ENCODE measurements around the gene KRTAP5-1. TPM values are rescaled to one million over a fixed set of nuclear protein-coding genes. Genes with fewer than 3 reads are reported as not detected.

KRTAP5-1 gene
- total RNA-seq, 2 experiments from 2014 or later, result not detected

DNA sequence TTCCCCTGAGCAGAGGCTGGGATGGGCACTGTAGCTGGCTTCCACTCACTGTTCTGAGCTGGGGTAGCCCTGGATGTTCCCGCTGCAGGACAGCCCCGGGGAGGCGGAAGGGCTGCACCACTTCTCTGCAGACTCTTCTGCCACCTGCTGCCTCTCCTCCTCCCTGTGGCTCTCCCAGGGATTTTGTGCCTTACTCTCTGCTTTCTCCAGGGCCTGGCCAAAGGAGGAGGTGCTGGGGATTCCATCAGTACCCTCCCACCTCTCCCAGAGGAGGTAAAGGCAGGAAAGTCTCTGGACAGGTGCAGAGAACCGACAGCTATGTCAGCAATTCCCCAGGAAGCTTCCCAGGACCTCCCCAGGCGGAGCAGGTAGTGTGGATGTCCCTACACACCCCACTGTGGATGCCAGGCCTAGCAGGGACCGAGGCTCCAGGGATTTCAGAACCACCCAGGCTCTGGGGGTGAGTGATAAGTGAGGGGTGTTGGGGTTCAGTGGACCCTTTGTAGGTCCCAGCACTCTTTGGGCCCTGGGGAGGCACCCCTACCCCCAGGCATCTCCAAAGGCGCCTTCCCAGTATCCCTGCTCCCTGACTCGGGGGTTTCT, 24.3 kb downstream of the KRTAP5-1 start:
- no TSS peak for BruUV-seq (replicated peaks)
- Histone ChIP-seq H3K27ac (ENCODE audit: low read depth, low read length, poor library complexity, severe bottlenecking) (no peak overlapping the region), H3K4me2 (ENCODE audit: low read length) (no peak overlapping the region), H4K20me1 (ENCODE audit: insufficient read depth, low read length) (no peaks in the 10 kb centered on the region), H3K36me3 (ENCODE audit: insufficient read depth, low read length) (no peaks in the 10 kb centered on the region), H3K9me2 (ENCODE audit: insufficient read depth, low read length) (no peaks in the 10 kb centered on the region), H3K9me3 (ENCODE audit: low read length) (no peaks in the 10 kb centered on the region), H3K4me1 (ENCODE audit: insufficient read depth, low read length, poor library complexity, severe bottlenecking) (no peaks in the 10 kb centered on the region), H2AFZ (ENCODE audit: low read length) (no peak overlapping the region), H3K4me3 (ENCODE audit: low read depth, low read length, poor library complexity, severe bottlenecking) (no peak overlapping the region), H3K79me2 (ENCODE audit: insufficient read depth, low read depth, low read length) (no peaks in the 10 kb centered on the region)
- no peak for DNase-seq (ENCODE audit: low spot score)
- ChIA-PET POLR2A (no interaction called here), CTCF (ENCODE audit: unreplicated experiment) (no interaction called here)
- TF ChIP-seq, protein P1, sequence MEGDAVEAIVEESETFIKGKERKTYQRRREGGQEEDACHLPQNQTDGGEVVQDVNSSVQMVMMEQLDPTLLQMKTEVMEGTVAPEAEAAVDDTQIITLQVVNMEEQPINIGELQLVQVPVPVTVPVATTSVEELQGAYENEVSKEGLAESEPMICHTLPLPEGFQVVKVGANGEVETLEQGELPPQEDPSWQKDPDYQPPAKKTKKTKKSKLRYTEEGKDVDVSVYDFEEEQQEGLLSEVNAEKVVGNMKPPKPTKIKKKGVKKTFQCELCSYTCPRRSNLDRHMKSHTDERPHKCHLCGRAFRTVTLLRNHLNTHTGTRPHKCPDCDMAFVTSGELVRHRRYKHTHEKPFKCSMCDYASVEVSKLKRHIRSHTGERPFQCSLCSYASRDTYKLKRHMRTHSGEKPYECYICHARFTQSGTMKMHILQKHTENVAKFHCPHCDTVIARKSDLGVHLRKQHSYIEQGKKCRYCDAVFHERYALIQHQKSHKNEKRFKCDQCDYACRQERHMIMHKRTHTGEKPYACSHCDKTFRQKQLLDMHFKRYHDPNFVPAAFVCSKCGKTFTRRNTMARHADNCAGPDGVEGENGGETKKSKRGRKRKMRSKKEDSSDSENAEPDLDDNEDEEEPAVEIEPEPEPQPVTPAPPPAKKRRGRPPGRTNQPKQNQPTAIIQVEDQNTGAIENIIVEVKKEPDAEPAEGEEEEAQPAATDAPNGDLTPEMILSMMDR (conservative IDR thresholded peaks at IDR 0.05; ENCODE audit: low read length), result no peak
- TF ChIP-seq EZH2phosphoT487 (IDR thresholded peaks at IDR 0.05; ENCODE audit: borderline replicate concordance, low read depth, low read length), result no peak
- intact Hi-C loops (cut with micrococcal nuclease; ENCODE audit: unreplicated experiment), result no loop called here

DNA sequence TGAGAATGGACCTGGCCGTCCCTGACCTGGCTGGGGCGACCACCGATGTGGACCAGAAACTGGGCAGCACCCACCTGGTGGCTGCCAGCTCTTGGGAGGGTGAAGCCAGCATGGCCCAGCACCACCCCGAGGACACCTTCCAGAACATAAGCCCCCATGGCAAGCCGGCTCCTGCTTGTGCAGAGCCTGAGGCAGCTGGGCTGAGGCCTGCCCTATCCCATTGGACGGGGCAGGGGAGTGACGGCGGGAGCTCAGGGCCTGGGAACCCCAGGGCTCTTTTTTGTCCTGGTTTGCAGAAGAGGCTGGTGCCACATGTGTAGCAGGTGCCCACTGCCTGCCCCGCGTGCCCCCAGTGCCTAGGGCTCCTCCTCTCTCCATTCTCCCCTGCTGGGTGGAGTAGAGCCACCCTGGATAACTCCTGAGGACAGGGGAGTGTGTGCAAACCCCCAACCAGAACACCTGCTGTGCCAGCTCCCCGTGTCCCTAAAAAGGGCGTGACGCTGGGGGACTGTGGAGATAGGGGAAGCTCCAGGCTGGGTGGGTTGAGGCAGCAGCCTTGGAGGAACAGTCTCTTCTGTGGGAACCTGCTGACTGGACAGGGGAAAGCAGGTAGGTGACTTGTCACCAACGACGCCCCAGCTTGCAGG, 25.0 kb downstream of the KRTAP5-1 start:
- no peak overlapping the region for H2AFZ ChIP-seq (ENCODE audit: low read length)
- TF ChIP-seq, protein P1 (conservative IDR thresholded peaks at IDR 0.05; ENCODE audit: low read length), result no peak
- TF ChIP-seq EZH2phosphoT487 (IDR thresholded peaks at IDR 0.05; ENCODE audit: borderline replicate concordance, low read depth, low read length), result no peak
- no peaks in the 10 kb centered on the region for H3K9me2 ChIP-seq (ENCODE audit: insufficient read depth, low read length)
- H3K27ac ChIP-seq (ENCODE audit: low read depth, low read length, poor library complexity, severe bottlenecking), result no peak overlapping the region
- DNase-seq (ENCODE audit: low spot score), result no peak
- H3K9me3 ChIP-seq (ENCODE audit: low read length), result no peaks in the 10 kb centered on the region
- BruUV-seq (replicated peaks), result no TSS peak
- ChIA-PET POLR2A (no interaction called here), CTCF (ENCODE audit: unreplicated experiment) (no interaction called here)
- H3K4me1 ChIP-seq (ENCODE audit: insufficient read depth, low read length, poor library complexity, severe bottlenecking), result no peaks in the 10 kb centered on the region
- no peak overlapping the region for H3K4me2 ChIP-seq (ENCODE audit: low read length)
- H3K4me3 ChIP-seq (ENCODE audit: low read depth, low read length, poor library complexity, severe bottlenecking), result no peak overlapping the region
- H4K20me1 ChIP-seq (ENCODE audit: insufficient read depth, low read length), result no peaks in the 10 kb centered on the region
- no peaks in the 10 kb centered on the region for H3K36me3 ChIP-seq (ENCODE audit: insufficient read depth, low read length)
- H3K79me2 ChIP-seq (ENCODE audit: insufficient read depth, low read depth, low read length), result no peaks in the 10 kb centered on the region
- intact Hi-C loops (cut with micrococcal nuclease; ENCODE audit: unreplicated experiment), result no loop called here

Measured in OCI-LY7 (cell line).